SK-N-SH (cell line): Measurements from ENCODE around the gene PICALM. TPM values are rescaled to one million over a fixed set of nuclear protein-coding genes. Genes with fewer than 3 reads are reported as not detected.

Source experiments
- CTCF ChIA-PET: fragments of 300-600, 350-600 bp; formaldehyde crosslinking; extraction: SDS; loops from one replicate; lab custom pipeline; 2021; lab: Yijun Ruan, JAX
- POLR2A ChIA-PET: fragments of 350-600 bp; sonication (Branson Sonifier 250); formaldehyde crosslinking; extraction: SDS; loops from one replicate; lab custom pipeline; 2020; ENCODE audit warnings: antibody characterized with exemption, inconsistent platforms; lab: Yijun Ruan, JAX
- DNase-seq: peaks from one replicate; pipeline ENCODE4 v3.0.0; 2012
- H2AFZ ChIP-seq: fragments of 200-600 bp; sonication (generic); 2 replicates; pipeline ENCODE4 v1.8.1; 2016; ENCODE audit warnings: antibody characterized with exemption, mild to moderate bottlenecking, low read depth
- H3F3A ChIP-seq: fragments of 200-600 bp; sonication (generic); replicated peaks from 2 replicates; pipeline ENCODE3; 2016; ENCODE audit warnings: antibody characterized with exemption, mild to moderate bottlenecking; ENCODE audit not compliant: insufficient read depth
- H3K27ac ChIP-seq, 2 experiments: fragments of 200-500 bp in 1 of 2; fragments of 200-600 bp in 1 of 2; sonication (Bioruptor generic) in 1 of 2; sonication (generic), shearing (Covaris generic) in 1 of 2; 2 replicates each; pipeline versions ENCODE4 v1.5.1 to v1.6.1; 2014 to 2016; ENCODE audit warnings: low read depth in 2 of 2, inconsistent platforms in 1 of 2, low read length in 1 of 2, mild to moderate bottlenecking in 1 of 2, mixed read lengths in 1 of 2
- H3K27me3 ChIP-seq: fragments of 200-600 bp; sonication (generic), shearing (Covaris generic); 2 replicates; pipeline ENCODE4 v1.6.1; 2016; ENCODE audit warnings: mixed run types; ENCODE audit not compliant: insufficient read depth
- H3K36me3 ChIP-seq, 2 experiments: fragments of 200-500 bp in 1 of 2; fragments of 200-600 bp in 1 of 2; sonication (Bioruptor generic) in 1 of 2; sonication (generic) in 1 of 2; replicated peaks in 1 of 2; 2 replicates each; pipeline versions ENCODE3 to v1.5.1; 2014 to 2016; ENCODE audit warnings: low read length in 1 of 2, mild to moderate bottlenecking in 1 of 2; ENCODE audit not compliant: insufficient read depth in 2 of 2, control insufficient read depth in 1 of 2
- H3K4me1 ChIP-seq, 2 experiments: fragments of 200-500 bp in 1 of 2; fragments of 200-600 bp in 1 of 2; sonication (Bioruptor generic) in 1 of 2; sonication (generic), shearing (Covaris generic) in 1 of 2; 2 replicates each; pipeline versions ENCODE4 v1.5.1 to v1.6.1; 2014 to 2016; ENCODE audit warnings: low read depth in 1 of 2, low read length in 1 of 2, mixed run types in 1 of 2; ENCODE audit not compliant: insufficient read depth in 2 of 2, control insufficient read depth in 1 of 2
- H3K4me2 ChIP-seq: fragments of 200-600 bp; sonication (generic), shearing (Covaris generic); 2 replicates; pipeline ENCODE4 v1.6.1; 2017; ENCODE audit warnings: mixed run types
- H3K4me3 ChIP-seq, 2 experiments: fragments of 200-500 bp in 1 of 2; fragments of 200-600 bp in 1 of 2; sonication (Bioruptor generic) in 1 of 2; sonication (generic), shearing (Covaris generic) in 1 of 2; 2 replicates each; pipeline versions ENCODE4 v1.5.1 to v1.8.1; 2014 to 2016; ENCODE audit warnings: low read depth in 2 of 2, inconsistent platforms in 1 of 2, low read length in 1 of 2, mild to moderate bottlenecking in 1 of 2, mixed read lengths in 1 of 2, moderate library complexity in 1 of 2
- H3K79me2 ChIP-seq: fragments of 200-600 bp; sonication (generic); 2 replicates; pipeline ENCODE4 v1.8.1; 2017; ENCODE audit warnings: mild to moderate bottlenecking; ENCODE audit not compliant: insufficient read depth
- H3K9ac ChIP-seq: fragments of 200-600 bp; sonication (generic); 2 replicates; pipeline ENCODE4 v1.6.1; 2017; ENCODE audit warnings: mixed run types
- H3K9me2 ChIP-seq: fragments of 200-600 bp; sonication (generic); 2 replicates; pipeline ENCODE4 v1.6.1; 2017; ENCODE audit warnings: mixed run types
- H3K9me3 ChIP-seq: fragments of 200-600 bp; sonication (generic); 2 replicates; pipeline ENCODE4 v1.6.1; 2017; ENCODE audit warnings: mixed run types, mild to moderate bottlenecking, moderate library complexity
- H4K20me1 ChIP-seq: fragments of 200-600 bp; sonication (generic); 2 replicates; pipeline ENCODE4 v1.6.1; 2017; ENCODE audit warnings: mild to moderate bottlenecking, mixed run types; ENCODE audit not compliant: insufficient read depth
- EP300 ChIP-seq, 2 experiments: IDR thresholded peaks; 2 replicates each; pipeline versions ENCODE4 v1.4.0 to v1.6.1; 2012; ENCODE audit warnings: borderline replicate concordance in 1 of 2, low read depth in 1 of 2, low read length in 1 of 2
- FOXJ3 ChIP-seq: sonication (generic); formaldehyde crosslinking; IDR thresholded peaks from 2 replicates; pipeline ENCODE4 v1.5.1; 2020; ENCODE audit warnings: mild to moderate bottlenecking, missing genetic modification reagents
- GABPA ChIP-seq: IDR thresholded peaks from 2 replicates; pipeline ENCODE4 v1.4.0; 2012; ENCODE audit warnings: low read depth, mild to moderate bottlenecking
- POLR2AphosphoS5 ChIP-seq: IDR thresholded peaks from 2 replicates; pipeline ENCODE4 v1.6.1; 2012; ENCODE audit warnings: low read depth, low read length
- RXRA ChIP-seq: IDR thresholded peaks from 2 replicates; pipeline ENCODE4 v1.4.0; 2012; ENCODE audit warnings: low read depth, mild to moderate bottlenecking, borderline replicate concordance
- SMC3 ChIP-seq: IDR thresholded peaks from 2 replicates; pipeline ENCODE4 v1.6.1; 2012; ENCODE audit warnings: low read depth, low read length, improper control_type of control experiment
- TEAD4 ChIP-seq: IDR thresholded peaks from 2 replicates; pipeline ENCODE4 v1.4.0; 2012; ENCODE audit warnings: mild to moderate bottlenecking, borderline replicate concordance; ENCODE audit not compliant: insufficient read depth
- WGBS: methylation state at CpG from one replicate; pipeline ENCODE4 v1.1.6; 2017; ENCODE audit warnings: low lambda C conversion rate; 5-methylcytosine and 5-hydroxymethylcytosine counted together
- polyA plus RNA-seq, 3 experiments: library from polyadenylated mRNA; depleted of rRNA; stranded (reverse); fragments of >200 nt; gene quantifications; 2 replicates each; pipeline ENCODE4 v1.2.3, GENCODE V29; 2012
- TF ChIP-seq, protein P1 (sequence below): IDR thresholded peaks from 2 replicates; pipeline ENCODE4 v1.6.1; 2012; ENCODE audit warnings: mild to moderate bottlenecking, low read depth, low read length, moderate library complexity
- TF ChIP-seq, protein P2 (sequence below): fragments of 200-600 bp; sonication (generic); IDR thresholded peaks from 2 replicates; pipeline ENCODE4 v1.6.1; 2017; ENCODE audit warnings: antibody characterized with exemption, mild to moderate bottlenecking, moderate library complexity
- TF ChIP-seq, protein P3 (sequence below): IDR thresholded peaks from 2 replicates; pipeline ENCODE4 v1.4.0; 2012; ENCODE audit warnings: low read depth
- TF ChIP-seq, protein P4 (sequence below): IDR thresholded peaks from 2 replicates; pipeline ENCODE4 v1.4.0; 2012; ENCODE audit warnings: low read depth, borderline replicate concordance
- TF ChIP-seq, protein P5 (sequence below): IDR thresholded peaks from 2 replicates; pipeline ENCODE4 v1.4.0; 2012; ENCODE audit warnings: low read depth, borderline replicate concordance

PICALM gene
- polyA plus RNA-seq, 1 of the 3 experiments (the other 2 are of a cell fraction): 103 TPM

DNA sequence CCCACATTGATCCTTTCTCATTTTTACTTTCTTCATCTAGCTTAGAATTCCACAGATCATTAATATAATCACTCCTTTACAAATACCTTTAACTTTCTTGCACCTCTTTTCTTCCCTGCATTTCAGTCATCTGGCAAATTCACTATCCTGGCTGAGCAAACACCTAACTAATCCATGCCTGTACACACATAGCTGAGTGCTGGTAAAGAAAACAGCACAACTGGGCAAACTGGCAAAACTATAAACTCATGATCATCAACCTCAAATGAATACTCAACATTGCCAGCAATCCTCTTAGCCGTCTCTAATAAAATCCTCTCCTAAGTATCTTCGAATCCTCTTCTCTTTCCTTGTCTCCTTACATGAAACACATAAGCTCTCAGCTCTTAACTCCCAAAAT, 52.4 kb downstream of the PICALM start:
- peaks cover 86% of the 10 kb centered on the region for H3K79me2 ChIP-seq
- H3K4me1 ChIP-seq: peaks cover 0 to 5% of the 10 kb centered on the region in 2 experiments; a peak in 2 of 4 replicates
- H3K9me3 ChIP-seq: no peaks in the 10 kb centered on the region
- WGBS: 92% methylated on average over 2 of the region's 2 CpGs
- H3K27ac ChIP-seq: no peak overlapping the region
- no peak overlapping the region for H3K4me3 ChIP-seq
- no peak overlapping the region for H3K4me2 ChIP-seq
- no peaks in the 10 kb centered on the region for H3K9me2 ChIP-seq
- ChIA-PET CTCF (interaction anchor here (1.2 to 7.6 kb wide), 3 partner anchors 16 to 36 kb away, joined by 3 to 43 read pairs (median 3); no protein-coding TSS in a partner anchor), POLR2A (no interaction called here)
- peaks cover 6% of the 10 kb centered on the region; the same call in 1 of the 2 replicates for H4K20me1 ChIP-seq
- peaks cover 38% of the 10 kb centered on the region for H3F3A ChIP-seq
- DNase-seq: no peak
- no peak overlapping the region for H3K9ac ChIP-seq
- no peak for TF ChIP-seq GABPA
- H2AFZ ChIP-seq: no peak overlapping the region
- no peaks in the 10 kb centered on the region for H3K27me3 ChIP-seq
- peaks cover 49 to 87% of the 10 kb centered on the region in 2 experiments for H3K36me3 ChIP-seq

DNA sequence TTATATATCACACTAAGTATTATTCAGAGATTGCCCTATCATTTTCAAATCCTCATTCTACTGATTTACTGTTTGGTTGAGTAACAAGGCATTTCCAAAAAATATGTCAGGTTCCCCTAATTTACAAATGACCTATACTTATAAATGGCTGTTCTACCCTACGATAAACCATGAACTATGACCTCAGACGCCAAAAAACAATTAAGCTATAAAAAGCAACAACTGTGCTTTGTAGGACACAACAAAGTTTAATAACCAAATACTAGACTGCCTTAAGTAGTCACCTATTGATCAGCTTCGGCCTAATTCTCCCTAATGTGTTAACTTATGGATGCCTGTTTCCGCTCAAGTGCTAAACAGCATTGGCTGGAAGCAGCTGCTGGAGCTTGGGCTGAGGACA, 53.2 kb downstream of the PICALM start:
- no peaks in the 10 kb centered on the region for H3K9me3 ChIP-seq
- TF ChIP-seq, protein P1, sequence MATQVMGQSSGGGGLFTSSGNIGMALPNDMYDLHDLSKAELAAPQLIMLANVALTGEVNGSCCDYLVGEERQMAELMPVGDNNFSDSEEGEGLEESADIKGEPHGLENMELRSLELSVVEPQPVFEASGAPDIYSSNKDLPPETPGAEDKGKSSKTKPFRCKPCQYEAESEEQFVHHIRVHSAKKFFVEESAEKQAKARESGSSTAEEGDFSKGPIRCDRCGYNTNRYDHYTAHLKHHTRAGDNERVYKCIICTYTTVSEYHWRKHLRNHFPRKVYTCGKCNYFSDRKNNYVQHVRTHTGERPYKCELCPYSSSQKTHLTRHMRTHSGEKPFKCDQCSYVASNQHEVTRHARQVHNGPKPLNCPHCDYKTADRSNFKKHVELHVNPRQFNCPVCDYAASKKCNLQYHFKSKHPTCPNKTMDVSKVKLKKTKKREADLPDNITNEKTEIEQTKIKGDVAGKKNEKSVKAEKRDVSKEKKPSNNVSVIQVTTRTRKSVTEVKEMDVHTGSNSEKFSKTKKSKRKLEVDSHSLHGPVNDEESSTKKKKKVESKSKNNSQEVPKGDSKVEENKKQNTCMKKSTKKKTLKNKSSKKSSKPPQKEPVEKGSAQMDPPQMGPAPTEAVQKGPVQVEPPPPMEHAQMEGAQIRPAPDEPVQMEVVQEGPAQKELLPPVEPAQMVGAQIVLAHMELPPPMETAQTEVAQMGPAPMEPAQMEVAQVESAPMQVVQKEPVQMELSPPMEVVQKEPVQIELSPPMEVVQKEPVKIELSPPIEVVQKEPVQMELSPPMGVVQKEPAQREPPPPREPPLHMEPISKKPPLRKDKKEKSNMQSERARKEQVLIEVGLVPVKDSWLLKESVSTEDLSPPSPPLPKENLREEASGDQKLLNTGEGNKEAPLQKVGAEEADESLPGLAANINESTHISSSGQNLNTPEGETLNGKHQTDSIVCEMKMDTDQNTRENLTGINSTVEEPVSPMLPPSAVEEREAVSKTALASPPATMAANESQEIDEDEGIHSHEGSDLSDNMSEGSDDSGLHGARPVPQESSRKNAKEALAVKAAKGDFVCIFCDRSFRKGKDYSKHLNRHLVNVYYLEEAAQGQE: no peak
- H3K4me2 ChIP-seq: no peak overlapping the region
- no peak overlapping the region for H3K4me3 ChIP-seq
- peaks cover 36% of the 10 kb centered on the region for H3F3A ChIP-seq
- no peaks in the 10 kb centered on the region for H3K9me2 ChIP-seq
- H3K9ac ChIP-seq: no peak overlapping the region
- H3K27me3 ChIP-seq: no peaks in the 10 kb centered on the region
- peaks cover 6% of the 10 kb centered on the region; the same call in 1 of the 2 replicates for H4K20me1 ChIP-seq
- H3K4me1 ChIP-seq: peaks cover 0 to 5% of the 10 kb centered on the region in 2 experiments; a peak in 2 of 4 replicates
- H3K79me2 ChIP-seq: peaks cover 86% of the 10 kb centered on the region
- H2AFZ ChIP-seq: no peak overlapping the region
- peaks cover 51 to 87% of the 10 kb centered on the region in 2 experiments for H3K36me3 ChIP-seq
- CTCF ChIA-PET: interaction anchor here (1.2 to 7.6 kb wide), 2 partner anchors 16 to 26 kb away, joined by 3 to 43 read pairs; no protein-coding TSS in a partner anchor
- no peak overlapping the region for H3K27ac ChIP-seq
- 98% methylated on average over 4 of the region's 4 CpGs for WGBS
- POLR2A ChIA-PET: no interaction called here
- no peak for DNase-seq

DNA sequence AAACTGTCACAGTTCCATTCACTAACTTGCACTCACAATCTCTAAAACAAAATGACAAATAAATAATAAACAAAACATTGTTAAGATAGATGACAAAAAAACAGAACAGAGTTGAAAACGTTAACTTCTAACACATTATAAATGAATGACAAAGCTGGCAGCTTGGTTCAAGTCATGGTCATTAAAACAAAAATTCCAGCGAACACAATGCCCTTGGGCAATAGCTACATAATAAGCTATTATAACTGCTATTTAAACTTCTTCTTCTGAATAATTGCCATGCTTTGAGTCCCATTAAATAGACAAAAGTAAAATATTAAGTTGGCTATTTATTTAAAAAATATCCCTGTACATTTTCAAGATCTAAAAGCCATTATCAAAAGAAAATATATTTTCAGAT, 54.7 kb downstream of the PICALM start:
- Histone ChIP-seq H3K79me2 (peaks cover 84% of the 10 kb centered on the region), H3K36me3 (peaks cover 44 to 87% of the 10 kb centered on the region in 2 experiments), H2AFZ (no peak overlapping the region), H3K9me3 (no peaks in the 10 kb centered on the region), H3K4me3 (no peak overlapping the region), H3F3A (peaks cover 33% of the 10 kb centered on the region), H3K9me2 (no peaks in the 10 kb centered on the region), H3K9ac (no peak overlapping the region), H3K4me2 (no peak overlapping the region), H3K4me1 (peaks cover 0 to 5% of the 10 kb centered on the region in 2 experiments; a peak in 2 of 4 replicates), H3K27ac (no peak overlapping the region), H3K27me3 (no peaks in the 10 kb centered on the region), H4K20me1 (peaks cover 6% of the 10 kb centered on the region; the same call in 1 of the 2 replicates)
- 52% methylated on average over 2 of the region's 2 CpGs for WGBS
- ChIA-PET POLR2A (no interaction called here), CTCF (interaction anchor here (1.8 to 7.6 kb wide), 2 partner anchors 27 to 204 kb away, joined by 4 to 43 read pairs; no protein-coding TSS in a partner anchor)
- DNase-seq: no peak
- no peak for TF ChIP-seq RXRA
- TF ChIP-seq, protein P2, sequence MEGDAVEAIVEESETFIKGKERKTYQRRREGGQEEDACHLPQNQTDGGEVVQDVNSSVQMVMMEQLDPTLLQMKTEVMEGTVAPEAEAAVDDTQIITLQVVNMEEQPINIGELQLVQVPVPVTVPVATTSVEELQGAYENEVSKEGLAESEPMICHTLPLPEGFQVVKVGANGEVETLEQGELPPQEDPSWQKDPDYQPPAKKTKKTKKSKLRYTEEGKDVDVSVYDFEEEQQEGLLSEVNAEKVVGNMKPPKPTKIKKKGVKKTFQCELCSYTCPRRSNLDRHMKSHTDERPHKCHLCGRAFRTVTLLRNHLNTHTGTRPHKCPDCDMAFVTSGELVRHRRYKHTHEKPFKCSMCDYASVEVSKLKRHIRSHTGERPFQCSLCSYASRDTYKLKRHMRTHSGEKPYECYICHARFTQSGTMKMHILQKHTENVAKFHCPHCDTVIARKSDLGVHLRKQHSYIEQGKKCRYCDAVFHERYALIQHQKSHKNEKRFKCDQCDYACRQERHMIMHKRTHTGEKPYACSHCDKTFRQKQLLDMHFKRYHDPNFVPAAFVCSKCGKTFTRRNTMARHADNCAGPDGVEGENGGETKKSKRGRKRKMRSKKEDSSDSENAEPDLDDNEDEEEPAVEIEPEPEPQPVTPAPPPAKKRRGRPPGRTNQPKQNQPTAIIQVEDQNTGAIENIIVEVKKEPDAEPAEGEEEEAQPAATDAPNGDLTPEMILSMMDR: no peak
- TF ChIP-seq EP300 (IDR thresholded peaks at IDR 0.05; ENCODE audit: borderline replicate concordance in 1 of 2, low read depth in 1 of 2, low read length in 1 of 2): no peak
- TF ChIP-seq, protein P3, sequence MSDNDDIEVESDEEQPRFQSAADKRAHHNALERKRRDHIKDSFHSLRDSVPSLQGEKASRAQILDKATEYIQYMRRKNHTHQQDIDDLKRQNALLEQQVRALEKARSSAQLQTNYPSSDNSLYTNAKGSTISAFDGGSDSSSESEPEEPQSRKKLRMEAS: no peak
- TF ChIP-seq TEAD4: no peak
- TF ChIP-seq, protein P4, sequence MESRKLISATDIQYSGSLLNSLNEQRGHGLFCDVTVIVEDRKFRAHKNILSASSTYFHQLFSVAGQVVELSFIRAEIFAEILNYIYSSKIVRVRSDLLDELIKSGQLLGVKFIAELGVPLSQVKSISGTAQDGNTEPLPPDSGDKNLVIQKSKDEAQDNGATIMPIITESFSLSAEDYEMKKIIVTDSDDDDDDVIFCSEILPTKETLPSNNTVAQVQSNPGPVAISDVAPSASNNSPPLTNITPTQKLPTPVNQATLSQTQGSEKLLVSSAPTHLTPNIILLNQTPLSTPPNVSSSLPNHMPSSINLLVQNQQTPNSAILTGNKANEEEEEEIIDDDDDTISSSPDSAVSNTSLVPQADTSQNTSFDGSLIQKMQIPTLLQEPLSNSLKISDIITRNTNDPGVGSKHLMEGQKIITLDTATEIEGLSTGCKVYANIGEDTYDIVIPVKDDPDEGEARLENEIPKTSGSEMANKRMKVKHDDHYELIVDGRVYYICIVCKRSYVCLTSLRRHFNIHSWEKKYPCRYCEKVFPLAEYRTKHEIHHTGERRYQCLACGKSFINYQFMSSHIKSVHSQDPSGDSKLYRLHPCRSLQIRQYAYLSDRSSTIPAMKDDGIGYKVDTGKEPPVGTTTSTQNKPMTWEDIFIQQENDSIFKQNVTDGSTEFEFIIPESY: no peak
- TF ChIP-seq, protein P5, sequence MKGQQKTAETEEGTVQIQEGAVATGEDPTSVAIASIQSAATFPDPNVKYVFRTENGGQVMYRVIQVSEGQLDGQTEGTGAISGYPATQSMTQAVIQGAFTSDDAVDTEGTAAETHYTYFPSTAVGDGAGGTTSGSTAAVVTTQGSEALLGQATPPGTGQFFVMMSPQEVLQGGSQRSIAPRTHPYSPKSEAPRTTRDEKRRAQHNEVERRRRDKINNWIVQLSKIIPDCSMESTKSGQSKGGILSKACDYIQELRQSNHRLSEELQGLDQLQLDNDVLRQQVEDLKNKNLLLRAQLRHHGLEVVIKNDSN: no peak
- no peak for TF ChIP-seq FOXJ3 (CRISPR knock-in tag)
- no peak for TF ChIP-seq SMC3
- TF ChIP-seq POLR2AphosphoS5: no peak
